Astrocyte of the spinal cord (primary cell): ENCODE results near the gene ERBB4.

Experiments used
- DNase-seq: peaks from one replicate; pipeline ENCODE4 v3.0.0; 2011; ENCODE audit warnings: low read depth, low spot score
- H3K4me3 ChIP-seq: 2 replicates; pipeline ENCODE4 v1.5.1; 2011; ENCODE audit warnings: low read depth, mild to moderate bottlenecking, low read length, moderate library complexity
- CTCF ChIP-seq: IDR thresholded peaks from 2 replicates; pipeline ENCODE4 v1.5.1; 2012; ENCODE audit warnings: low read depth, mild to moderate bottlenecking, low read length, inconsistent platforms
- in situ Hi-C: cut with HindIII; loops from 2 replicates; pipeline ENCODE4 v1.10.0; 2017; ENCODE audit warnings: low sequenced_read_pairs

Gene ERBB4

GRCh38 chr2:212387146-212387545 lies 151.5 kb downstream of the ERBB4 start:
- in situ Hi-C loops = no loop called here
- H3K4me3 ChIP-seq = no peak overlapping the region
- no peak for TF ChIP-seq CTCF
- DNase-seq = peak; percentile 5

- DNase-seq = no peak
- no peak for TF ChIP-seq CTCF
- H3K4me3 ChIP-seq = no peak overlapping the region
- in situ Hi-C loops = no loop called here
Observed at GRCh38 chr2:212385241-212385640, 153.4 kb downstream of the ERBB4 start.

- in situ Hi-C loops = no loop called here
- no peak for DNase-seq
- TF ChIP-seq CTCF = no peak
- H3K4me3 ChIP-seq = no peak overlapping the region
Observed at GRCh38 chr2:212384027-212384426, 154.6 kb downstream of the ERBB4 start.

DNA sequence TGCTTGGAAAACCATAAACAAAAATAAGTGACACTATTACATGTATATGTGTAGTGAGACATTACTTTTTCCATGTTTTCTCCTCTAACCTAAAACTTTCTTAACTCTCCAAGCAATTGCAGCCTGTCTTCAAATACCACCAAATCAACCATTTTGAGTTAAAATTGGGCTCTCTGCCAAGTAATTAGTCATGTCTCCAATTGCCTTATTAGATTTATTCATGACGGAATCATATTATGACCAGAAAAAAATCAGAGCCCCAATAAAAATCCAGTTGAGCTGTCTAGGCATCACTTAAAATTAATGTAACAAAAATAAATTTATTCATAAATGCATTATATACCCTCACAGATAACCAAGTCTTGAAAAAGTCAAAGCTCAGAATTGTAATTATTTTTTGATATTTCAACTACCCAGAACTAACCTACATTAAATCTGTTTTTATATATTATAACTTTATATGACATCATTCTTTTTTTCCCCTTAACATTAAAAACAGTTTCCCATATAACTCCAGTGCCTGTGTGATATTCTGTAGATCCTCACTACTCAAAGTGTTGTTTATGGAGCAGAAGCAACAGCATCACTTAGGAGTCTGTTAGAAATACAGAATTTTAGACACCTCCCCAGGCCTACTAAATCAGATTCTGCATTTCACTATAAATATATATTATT lies 157.0 kb downstream of the ERBB4 start:
- no peak for DNase-seq
- no peak overlapping the region for H3K4me3 ChIP-seq
- no peak for TF ChIP-seq CTCF
- in situ Hi-C loops = no loop called here

DNA sequence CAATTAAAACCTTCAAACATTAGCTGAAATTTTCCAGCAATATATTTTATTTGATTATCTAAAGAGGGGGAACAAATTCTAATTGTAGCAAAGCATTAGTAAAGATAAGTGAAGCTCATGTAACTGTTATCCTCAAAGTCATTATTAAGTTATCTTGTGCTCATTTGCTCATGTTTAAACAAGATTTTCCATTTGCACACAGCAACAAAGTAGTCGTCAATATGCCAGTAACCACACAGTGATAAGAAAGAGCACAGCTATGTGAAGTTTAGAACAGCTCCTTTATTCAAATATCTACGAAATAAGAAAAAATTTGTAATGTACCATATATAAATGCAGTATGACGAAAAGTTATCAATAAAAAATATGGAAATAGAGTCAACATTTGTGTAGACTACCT lies 159.5 kb downstream of the ERBB4 start:
- H3K4me3 ChIP-seq = no peak overlapping the region
- no peak for DNase-seq
- in situ Hi-C loops = no loop called here
- TF ChIP-seq CTCF = no peak

GRCh38 chr2:212367431-212367830 lies 171.2 kb downstream of the ERBB4 start:
- DNase-seq = no peak
- in situ Hi-C loops = no loop called here
- H3K4me3 ChIP-seq = no peak overlapping the region
- TF ChIP-seq CTCF = no peak
